ENCODE data around the gene LCE1D.

Gene LCE1D

DNA sequence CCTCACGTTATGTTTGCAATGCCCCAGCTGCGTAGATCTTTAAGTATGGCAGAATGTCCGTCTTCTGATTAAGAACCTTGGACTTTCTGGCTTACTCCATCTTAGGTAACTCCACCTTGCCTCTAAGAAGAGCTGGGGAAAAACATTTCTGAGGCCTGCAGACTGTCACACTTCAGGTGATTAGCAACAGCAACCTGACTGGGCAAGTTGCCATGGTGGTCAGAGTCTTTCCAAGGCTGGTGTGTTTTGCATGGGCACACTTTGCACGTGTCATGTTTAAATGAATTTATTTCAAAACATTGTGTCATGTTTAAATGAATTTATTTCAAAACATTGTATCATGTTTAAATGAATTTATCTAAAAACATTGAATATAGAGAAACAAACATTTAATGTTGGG, 37.9 kb upstream of the LCE1D start:
- no peaks in the 10 kb centered on the region for H3K36me3 ChIP-seq (ENCODE audit: control insufficient read depth, insufficient read depth, low read length)
- DNase-seq (ENCODE audit: extremely low read depth, insufficient read length) = no peak
- no peaks in the 10 kb centered on the region; the same call in 1 of the 2 replicates for H3K27me3 ChIP-seq (replicated peaks; ENCODE audit: control insufficient read depth, insufficient read depth, low read length)
- TF ChIP-seq CTCF (IDR thresholded peaks at IDR 0.05; ENCODE audit: insufficient read depth, low read length, poor library complexity, severe bottlenecking) = no peak
- H3K4me3 ChIP-seq (replicated peaks; ENCODE audit: low read depth, low read length) = no peak overlapping the region

DNA sequence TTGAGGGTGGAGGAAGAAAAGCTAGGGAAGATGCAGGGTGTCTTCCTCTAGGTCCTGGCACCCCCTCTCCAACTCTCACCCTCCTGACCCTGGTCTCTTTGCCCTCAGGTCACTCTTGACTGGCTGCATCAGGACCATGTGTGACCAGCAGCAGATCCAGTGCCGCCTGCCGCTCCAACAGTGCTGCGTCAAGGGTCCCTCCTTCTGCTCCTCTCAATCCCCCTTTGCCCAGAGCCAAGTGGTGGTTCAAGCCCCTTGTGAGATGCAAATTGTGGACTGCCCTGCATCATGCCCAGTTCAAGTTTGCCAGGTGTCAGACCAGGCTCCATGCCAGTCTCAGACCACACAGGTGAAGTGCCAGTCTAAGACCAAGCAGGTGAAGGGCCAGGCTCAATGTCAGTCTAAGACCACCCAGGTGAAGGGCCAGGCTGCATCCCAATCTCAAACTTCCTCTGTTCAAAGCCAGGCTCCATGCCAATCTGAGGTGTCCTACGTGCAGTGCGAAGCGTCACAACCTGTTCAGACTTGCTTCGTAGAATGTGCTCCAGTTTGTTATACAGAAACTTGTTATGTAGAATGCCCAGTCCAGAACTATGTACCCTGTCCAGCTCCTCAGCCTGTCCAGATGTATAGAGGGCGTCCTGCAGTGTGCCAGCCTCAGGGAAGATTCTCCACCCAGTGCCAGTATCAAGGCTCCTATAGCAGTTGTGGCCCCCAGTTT, 36.9 kb upstream of the LCE1D start:
- no peak for DNase-seq (ENCODE audit: extremely low read depth, insufficient read length)
- Histone ChIP-seq H3K36me3 (ENCODE audit: control insufficient read depth, insufficient read depth, low read length) (no peaks in the 10 kb centered on the region), H3K27me3 (replicated peaks; ENCODE audit: control insufficient read depth, insufficient read depth, low read length) (no peaks in the 10 kb centered on the region; the same call in 1 of the 2 replicates), H3K4me3 (replicated peaks; ENCODE audit: low read depth, low read length) (no peak overlapping the region)
- TF ChIP-seq CTCF (IDR thresholded peaks at IDR 0.05; ENCODE audit: insufficient read depth, low read length, poor library complexity, severe bottlenecking) = no peak

DNA sequence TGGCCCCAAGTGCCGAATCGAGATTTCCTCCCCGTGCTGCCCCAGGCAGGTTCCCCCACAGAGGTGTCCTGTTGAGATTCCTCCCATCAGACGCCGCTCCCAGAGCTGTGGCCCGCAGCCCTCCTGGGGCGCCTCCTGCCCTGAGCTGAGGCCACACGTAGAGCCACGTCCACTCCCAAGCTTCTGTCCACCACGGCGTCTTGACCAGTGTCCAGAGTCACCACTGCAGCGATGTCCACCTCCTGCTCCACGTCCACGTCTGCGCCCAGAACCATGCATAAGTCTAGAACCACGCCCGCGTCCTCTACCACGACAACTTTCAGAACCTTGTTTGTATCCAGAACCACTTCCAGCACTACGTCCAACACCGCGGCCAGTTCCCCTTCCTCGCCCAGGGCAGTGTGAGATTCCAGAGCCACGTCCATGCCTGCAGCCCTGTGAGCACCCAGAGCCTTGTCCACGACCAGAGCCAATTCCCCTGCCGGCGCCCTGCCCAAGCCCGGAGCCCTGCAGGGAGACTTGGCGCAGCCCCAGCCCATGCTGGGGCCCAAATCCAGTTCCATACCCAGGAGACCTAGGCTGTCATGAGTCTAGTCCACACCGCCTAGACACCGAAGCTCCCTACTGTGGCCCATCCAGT, 35.9 kb upstream of the LCE1D start:
- TF ChIP-seq CTCF (IDR thresholded peaks at IDR 0.05; ENCODE audit: insufficient read depth, low read length, poor library complexity, severe bottlenecking) = no peak
- Histone ChIP-seq H3K27me3 (replicated peaks; ENCODE audit: control insufficient read depth, insufficient read depth, low read length) (no peaks in the 10 kb centered on the region; the same call in 1 of the 2 replicates), H3K36me3 (ENCODE audit: control insufficient read depth, insufficient read depth, low read length) (no peaks in the 10 kb centered on the region), H3K4me3 (replicated peaks; ENCODE audit: low read depth, low read length) (no peak overlapping the region)
- no peak for DNase-seq (ENCODE audit: extremely low read depth, insufficient read length)

- Histone ChIP-seq H3K4me3 (replicated peaks; ENCODE audit: low read depth, low read length) (no peak overlapping the region), H3K27me3 (replicated peaks; ENCODE audit: control insufficient read depth, insufficient read depth, low read length) (no peaks in the 10 kb centered on the region; the same call in none of the 2 replicates), H3K36me3 (ENCODE audit: control insufficient read depth, insufficient read depth, low read length) (no peaks in the 10 kb centered on the region)
- no peak for DNase-seq (ENCODE audit: extremely low read depth, insufficient read length)
- TF ChIP-seq CTCF (IDR thresholded peaks at IDR 0.05; ENCODE audit: insufficient read depth, low read length, poor library complexity, severe bottlenecking) = no peak
These were observed 34.8 kb upstream of the LCE1D start for GRCh38 chr1:152761609-152762213.

GRCh38 chr1:152768847-152769533, 27.5 kb upstream of the LCE1D start:
- H3K36me3 ChIP-seq (ENCODE audit: control insufficient read depth, insufficient read depth, low read length) = no peaks in the 10 kb centered on the region
- no peak for TF ChIP-seq CTCF (IDR thresholded peaks at IDR 0.05; ENCODE audit: insufficient read depth, low read length, poor library complexity, severe bottlenecking)
- no peak for DNase-seq (ENCODE audit: extremely low read depth, insufficient read length)
- H3K4me3 ChIP-seq (replicated peaks; ENCODE audit: low read depth, low read length) = no peak overlapping the region
- no peaks in the 10 kb centered on the region; the same call in 1 of the 2 replicates for H3K27me3 ChIP-seq (replicated peaks; ENCODE audit: control insufficient read depth, insufficient read depth, low read length)
